ENCODE results near the gene TMEM266. TPM values are rescaled to one million over a fixed set of nuclear protein-coding genes. Genes with fewer than 3 reads are reported as not detected.

Gene TMEM266
- polyA plus RNA-seq, 3 donors: not detected

DNA sequence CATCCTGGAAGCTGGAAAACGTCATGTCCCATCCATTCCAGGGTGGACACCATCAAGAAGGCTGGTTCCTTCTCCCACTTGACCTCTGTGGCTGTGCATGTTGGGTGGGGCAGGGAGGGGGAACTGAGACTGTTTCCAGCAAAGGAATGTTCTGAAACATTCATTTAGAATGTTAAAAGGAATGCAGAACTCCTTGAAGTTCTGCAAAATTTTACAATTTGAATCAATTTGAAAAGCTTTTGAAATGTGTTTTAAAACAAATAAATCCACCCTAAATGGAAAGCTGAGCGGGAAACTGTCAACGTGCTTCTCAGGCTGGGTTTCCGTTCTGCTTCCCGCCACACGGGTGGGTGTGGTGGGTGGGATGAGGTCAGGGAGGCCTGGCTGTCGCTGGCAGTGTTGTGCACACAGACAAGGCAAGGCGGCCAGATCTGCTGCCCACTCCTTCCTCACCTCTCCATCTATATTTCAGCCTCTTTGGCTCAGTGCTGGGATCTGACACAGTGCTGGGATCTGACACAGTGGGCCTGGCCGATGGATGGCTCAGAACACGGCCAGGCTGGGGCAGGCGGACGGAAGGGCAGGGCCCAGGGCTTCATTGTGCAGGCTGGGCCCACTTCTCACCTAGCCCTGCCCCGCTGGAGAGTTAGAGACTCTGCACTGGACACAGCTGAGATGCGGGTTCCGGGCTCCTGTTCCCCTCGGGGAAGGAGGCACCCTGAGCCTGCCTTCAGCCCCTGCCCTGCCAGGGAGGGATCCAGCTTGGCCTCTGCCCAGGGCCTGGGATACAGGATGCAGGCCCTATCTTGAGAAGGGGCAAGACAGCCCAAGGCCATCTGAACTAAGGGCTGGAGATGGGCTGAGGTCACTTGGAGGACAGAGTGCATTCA is 110.4 kb downstream of the TMEM266 start:
- peaks cover 21% of the 10 kb centered on the region for H3K4me1 Mint-ChIP-seq
- H3K36me3 Mint-ChIP-seq: no peaks in the 10 kb centered on the region
- H3K4me3 Mint-ChIP-seq: peak overlapping the region in 1 of 2 donors; percentile 53
- Histone ChIP-seq H3K4me1 (ENCODE audit: control insufficient read depth in 1 of 2, insufficient read depth in 2 of 2, low read length in 2 of 2) (peaks cover 24% of the 10 kb centered on the region in 2 donors), H3K9ac (ENCODE audit: insufficient read depth, low read length, poor library complexity, severe bottlenecking) (peak overlapping the region; percentile 32), H3K79me2 (ENCODE audit: insufficient read depth, low read length) (no peaks in the 10 kb centered on the region), H3K27me3 (ENCODE audit: control insufficient read depth in 2 of 2, insufficient read depth in 2 of 2, low read length in 2 of 2) (no peaks in the 10 kb centered on the region), H3K4me3 (replicated peaks in 1 of 3; ENCODE audit: low read depth in 2 of 3, low read length in 3 of 3) (no peak overlapping the region), H3K9me3 (replicated peaks in 1 of 2; ENCODE audit: control insufficient read depth in 1 of 2, insufficient read depth in 1 of 2, low read length in 2 of 2) (no peaks in the 10 kb centered on the region), H3K4me2 (replicated peaks; ENCODE audit: extremely low read depth, low read length, poor library complexity, severe bottlenecking) (peak overlapping the region; percentile 20), H3K27ac (ENCODE audit: low read depth in 1 of 2, low read length in 2 of 2) (no peak overlapping the region), H4K20me1 (ENCODE audit: insufficient read depth, low read length) (no peaks in the 10 kb centered on the region), H3K36me3 (replicated peaks in 1 of 2; ENCODE audit: control insufficient read depth in 1 of 2, insufficient read depth in 2 of 2, low read length in 2 of 2) (no peaks in the 10 kb centered on the region), H2AFZ (ENCODE audit: insufficient read depth, low read depth, low read length, poor library complexity, severe bottlenecking) (no peak overlapping the region)
- intact Hi-C loops (cut with micrococcal nuclease): no loop called here
- H3K9me3 Mint-ChIP-seq: peaks cover 0 to 8% (median 2%) of the 10 kb centered on the region in 7 donors
- peaks cover 4 to 8% (median 7%) of the 10 kb centered on the region in 3 donors for H3K27me3 Mint-ChIP-seq (ENCODE audit: low read depth in 3 of 3)
- 97% methylated on average over 8 of the region's 16 CpGs for WGBS (ENCODE audit: insufficient coverage)
- H3K27ac Mint-ChIP-seq: peak overlapping the region in 1 of 7 donors; percentile 26
- TF ChIP-seq CTCF (IDR thresholded peaks at IDR 0.05): no peak
- no peak for DNase-seq

DNA sequence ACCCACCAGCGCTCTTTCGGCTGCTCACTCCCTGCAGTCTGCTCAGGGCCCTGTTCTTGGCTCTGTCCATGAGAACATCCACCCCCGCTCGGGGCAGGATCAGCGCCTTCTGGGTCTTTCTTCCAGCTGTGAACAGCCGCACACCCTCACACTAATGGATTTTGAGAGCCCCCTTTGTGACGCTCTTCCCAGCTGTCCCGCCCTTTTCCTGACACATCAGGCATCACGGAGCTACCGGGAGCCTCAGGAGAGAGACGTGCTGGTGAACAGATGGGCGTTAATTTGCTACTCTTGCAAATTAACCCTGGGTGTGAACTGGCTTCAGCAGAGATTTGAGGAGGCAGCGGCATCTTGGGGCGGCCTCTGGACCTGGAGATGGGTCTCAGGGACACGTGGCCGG is 113.0 kb downstream of the TMEM266 start:
- H3K4me1 Mint-ChIP-seq: peaks cover 21% of the 10 kb centered on the region
- H3K27ac ChIP-seq (ENCODE audit: low read depth in 1 of 2, low read length in 2 of 2): no peak overlapping the region
- no peak overlapping the region for H3K27ac Mint-ChIP-seq
- H3K9ac ChIP-seq (ENCODE audit: insufficient read depth, low read length, poor library complexity, severe bottlenecking): no peak overlapping the region
- H4K20me1 ChIP-seq (ENCODE audit: insufficient read depth, low read length): no peaks in the 10 kb centered on the region
- peaks cover 24% of the 10 kb centered on the region in 2 donors for H3K4me1 ChIP-seq (ENCODE audit: control insufficient read depth in 1 of 2, insufficient read depth in 2 of 2, low read length in 2 of 2)
- no peak for TF ChIP-seq CTCF (IDR thresholded peaks at IDR 0.05)
- H3K27me3 Mint-ChIP-seq (ENCODE audit: low read depth in 3 of 3): peaks cover 8 to 13% (median 12%) of the 10 kb centered on the region in 3 donors
- no peaks in the 10 kb centered on the region for H3K79me2 ChIP-seq (ENCODE audit: insufficient read depth, low read length)
- no peak for DNase-seq
- no peak overlapping the region for H3K4me3 ChIP-seq (replicated peaks in 1 of 3; ENCODE audit: low read depth in 2 of 3, low read length in 3 of 3)
- no peaks in the 10 kb centered on the region for H3K27me3 ChIP-seq (ENCODE audit: control insufficient read depth in 2 of 2, insufficient read depth in 2 of 2, low read length in 2 of 2)
- WGBS (ENCODE audit: insufficient coverage): 75% methylated on average over 12 of the region's 16 CpGs
- no peaks in the 10 kb centered on the region for H3K36me3 Mint-ChIP-seq
- H2AFZ ChIP-seq (ENCODE audit: insufficient read depth, low read depth, low read length, poor library complexity, severe bottlenecking): no peak overlapping the region
- intact Hi-C loops (cut with micrococcal nuclease): no loop called here
- H3K4me2 ChIP-seq (replicated peaks; ENCODE audit: extremely low read depth, low read length, poor library complexity, severe bottlenecking): no peak overlapping the region
- H3K4me3 Mint-ChIP-seq: no peak overlapping the region
- H3K9me3 Mint-ChIP-seq: peaks cover 0 to 8% (median 2%) of the 10 kb centered on the region in 7 donors
- no peaks in the 10 kb centered on the region for H3K36me3 ChIP-seq (replicated peaks in 1 of 2; ENCODE audit: control insufficient read depth in 1 of 2, insufficient read depth in 2 of 2, low read length in 2 of 2)
- no peaks in the 10 kb centered on the region for H3K9me3 ChIP-seq (replicated peaks in 1 of 2; ENCODE audit: control insufficient read depth in 1 of 2, insufficient read depth in 1 of 2, low read length in 2 of 2)

Measured in CD14-positive monocyte (primary cell).